Measurements from ENCODE around the gene ABCA7.

ABCA7 gene

DNA sequence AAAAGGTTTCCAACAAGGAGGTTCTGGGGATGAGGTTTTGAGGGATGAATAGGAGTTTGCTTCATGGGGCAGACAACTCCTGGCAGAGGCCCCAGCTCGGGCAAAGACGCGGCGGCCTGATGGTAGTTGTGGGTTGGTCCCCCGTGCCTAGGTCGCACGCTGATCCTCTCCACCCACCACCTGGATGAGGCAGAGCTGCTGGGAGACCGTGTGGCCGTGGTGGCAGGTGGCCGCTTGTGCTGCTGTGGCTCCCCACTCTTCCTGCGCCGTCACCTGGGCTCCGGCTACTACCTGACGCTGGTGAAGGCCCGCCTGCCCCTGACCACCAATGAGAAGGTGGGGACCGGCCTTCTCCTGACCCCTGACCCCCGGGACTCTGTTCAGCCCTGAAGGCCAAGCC is 11.9 kb downstream of the ABCA7 start:
- H3K79me2 ChIP-seq (ENCODE audit: low read length), result no peaks in the 10 kb centered on the region
- H3K4me1 ChIP-seq (ENCODE audit: low read length), result no peaks in the 10 kb centered on the region
- 0 out of 2 replicates have a peak, but pooled peaks cover 2% of the 10 kb centered on the region for H3F3A ChIP-seq (ENCODE audit: insufficient read depth, low read length)
- no peak overlapping the region for H2AFZ ChIP-seq (ENCODE audit: low read length)
- no peaks in the 10 kb centered on the region for H3K27me3 ChIP-seq (replicated peaks; ENCODE audit: insufficient read depth, low read length)
- no peak overlapping the region for H3K4me3 ChIP-seq (ENCODE audit: low read length)
- DNase-seq, result no peak
- H3K9ac ChIP-seq (ENCODE audit: low read length), result no peak overlapping the region
- no peak for TF ChIP-seq EZH2 (optimal IDR thresholded peaks at IDR 0.05; ENCODE audit: low read depth, low read length)
- TF ChIP-seq EZH2phosphoT487 (IDR thresholded peaks at IDR 0.05; ENCODE audit: low read length), result no peak
- no peak for TF ChIP-seq CTCF (IDR thresholded peaks at IDR 0.05; ENCODE audit: low read length)
- H3K27ac ChIP-seq (ENCODE audit: low read length), result no peak overlapping the region
- H3K9me2 ChIP-seq (replicated peaks; ENCODE audit: insufficient read depth, low read length), result no peaks in the 10 kb centered on the region
- H3K4me2 ChIP-seq (ENCODE audit: low read depth, low read length), result no peak overlapping the region
- no peaks in the 10 kb centered on the region for H3K9me3 ChIP-seq (replicated peaks; ENCODE audit: insufficient read depth, low read length)
- H3K36me3 ChIP-seq (replicated peaks; ENCODE audit: insufficient read depth, low read length), result no peaks in the 10 kb centered on the region
- no peaks in the 10 kb centered on the region for H4K20me1 ChIP-seq (ENCODE audit: insufficient read depth, low read length)

GRCh38 chr19:1052349-1052975 is 12.6 kb downstream of the ABCA7 start:
- H3K9me3 ChIP-seq (replicated peaks; ENCODE audit: insufficient read depth, low read length), result no peaks in the 10 kb centered on the region

DNA sequence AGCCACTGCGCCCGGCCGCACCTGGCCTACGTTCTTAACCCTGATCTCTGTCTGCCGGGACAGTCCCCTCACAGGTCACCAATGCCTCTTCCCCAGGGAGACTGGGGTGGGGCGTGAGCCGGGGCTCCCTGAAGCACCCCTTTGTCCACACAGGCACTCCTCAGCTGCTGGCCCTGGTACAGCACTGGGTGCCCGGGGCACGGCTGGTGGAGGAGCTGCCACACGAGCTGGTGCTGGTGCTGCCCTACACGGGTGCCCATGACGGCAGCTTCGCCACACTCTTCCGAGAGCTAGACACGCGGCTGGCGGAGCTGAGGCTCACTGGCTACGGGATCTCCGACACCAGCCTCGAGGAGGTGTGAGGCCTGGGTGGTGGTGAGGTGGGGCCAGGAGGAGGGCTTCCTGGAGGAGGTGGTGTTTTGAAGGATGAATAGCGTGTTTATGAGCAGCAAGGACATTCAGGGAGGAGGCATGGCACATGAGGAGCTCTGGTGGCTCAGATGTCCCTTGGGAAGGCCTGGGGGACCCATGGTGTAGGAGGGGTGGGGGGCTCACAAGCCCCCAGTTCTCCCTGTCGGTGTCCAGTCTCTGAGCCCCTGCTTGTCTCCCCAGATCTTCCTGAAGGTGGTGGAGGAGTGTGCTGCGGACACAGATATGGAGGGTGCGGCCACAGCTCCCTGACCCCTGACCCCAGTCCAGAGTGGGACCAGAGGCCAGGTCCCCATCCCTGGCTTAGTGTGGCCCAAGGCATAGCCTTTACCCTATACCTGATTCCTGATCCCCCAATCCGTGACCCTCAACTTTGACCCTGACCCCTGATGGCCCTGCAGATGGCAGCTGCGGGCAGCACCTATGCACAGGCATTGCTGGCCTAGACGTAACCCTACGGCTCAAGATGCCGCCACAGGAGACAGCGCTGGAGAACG is 13.5 kb downstream of the ABCA7 start:
- H2AFZ ChIP-seq (ENCODE audit: low read length), result no peak overlapping the region
- H3K4me3 ChIP-seq (ENCODE audit: low read length), result no peak overlapping the region
- no peak overlapping the region for H3K27ac ChIP-seq (ENCODE audit: low read length)
- H3K4me2 ChIP-seq (ENCODE audit: low read depth, low read length), result no peak overlapping the region
- no peaks in the 10 kb centered on the region for H3K27me3 ChIP-seq (replicated peaks; ENCODE audit: insufficient read depth, low read length)
- no peaks in the 10 kb centered on the region for H3K79me2 ChIP-seq (ENCODE audit: low read length)
- no peaks in the 10 kb centered on the region for H3K36me3 ChIP-seq (replicated peaks; ENCODE audit: insufficient read depth, low read length)
- no peak overlapping the region for H3K9ac ChIP-seq (ENCODE audit: low read length)
- TF ChIP-seq EZH2 (optimal IDR thresholded peaks at IDR 0.05; ENCODE audit: low read depth, low read length), result no peak
- TF ChIP-seq EZH2phosphoT487 (IDR thresholded peaks at IDR 0.05; ENCODE audit: low read length), result no peak
- no peak for TF ChIP-seq CTCF (IDR thresholded peaks at IDR 0.05; ENCODE audit: low read length)
- no peak for DNase-seq
- H4K20me1 ChIP-seq (ENCODE audit: insufficient read depth, low read length), result no peaks in the 10 kb centered on the region
- no peaks in the 10 kb centered on the region for H3K4me1 ChIP-seq (ENCODE audit: low read length)
- 0 out of 2 replicates have a peak, but pooled peaks cover 2% of the 10 kb centered on the region for H3F3A ChIP-seq (ENCODE audit: insufficient read depth, low read length)
- no peaks in the 10 kb centered on the region for H3K9me3 ChIP-seq (replicated peaks; ENCODE audit: insufficient read depth, low read length)
- H3K9me2 ChIP-seq (replicated peaks; ENCODE audit: insufficient read depth, low read length), result no peaks in the 10 kb centered on the region

More at GRCh38 chr19:1052349-1052975, 12.6 kb downstream of the ABCA7 start:
- H3K27ac ChIP-seq (ENCODE audit: low read length), result no peak overlapping the region
- no peak overlapping the region for H2AFZ ChIP-seq (ENCODE audit: low read length)
- H3K4me3 ChIP-seq (ENCODE audit: low read length), result no peak overlapping the region
- no peak overlapping the region for H3K9ac ChIP-seq (ENCODE audit: low read length)
- no peaks in the 10 kb centered on the region for H4K20me1 ChIP-seq (ENCODE audit: insufficient read depth, low read length)
- no peaks in the 10 kb centered on the region for H3K4me1 ChIP-seq (ENCODE audit: low read length)
- no peaks in the 10 kb centered on the region for H3K36me3 ChIP-seq (replicated peaks; ENCODE audit: insufficient read depth, low read length)
- DNase-seq, result no peak
- H3F3A ChIP-seq (ENCODE audit: insufficient read depth, low read length), result 0 out of 2 replicates have a peak, but pooled peaks cover 2% of the 10 kb centered on the region
- no peaks in the 10 kb centered on the region for H3K79me2 ChIP-seq (ENCODE audit: low read length)
- H3K9me2 ChIP-seq (replicated peaks; ENCODE audit: insufficient read depth, low read length), result no peaks in the 10 kb centered on the region
- TF ChIP-seq EZH2phosphoT487 (IDR thresholded peaks at IDR 0.05; ENCODE audit: low read length) (no peak), EZH2 (optimal IDR thresholded peaks at IDR 0.05; ENCODE audit: low read depth, low read length) (no peak), CTCF (IDR thresholded peaks at IDR 0.05; ENCODE audit: low read length) (no peak)
- H3K27me3 ChIP-seq (replicated peaks; ENCODE audit: insufficient read depth, low read length), result no peaks in the 10 kb centered on the region
- no peak overlapping the region for H3K4me2 ChIP-seq (ENCODE audit: low read depth, low read length)
